Keratinocyte (primary cell): Measurements from ENCODE around the gene UBAP1.

ENCODE experiments used
- EZH2 ChIP-seq: IDR thresholded peaks from one replicate; pipeline ENCODE4 v1.6.1; 2012; ENCODE audit warnings: inconsistent platforms, mild to moderate bottlenecking, low read length, moderate library complexity
- TF ChIP-seq, protein P1 (sequence below), 3 experiments: IDR thresholded peaks in 1 of 3; conservative IDR thresholded peaks in 1 of 3; optimal IDR thresholded peaks in 1 of 3; 2 replicates in 2 of 3; 3 replicates in 1 of 3; pipeline versions ENCODE3 to v1.5.1; 2011; ENCODE audit warnings: low read length in 3 of 3, mild to moderate bottlenecking in 3 of 3, moderate library complexity in 2 of 3, control low read depth in 1 of 3, inconsistent platforms in 1 of 3; ENCODE audit not compliant: insufficient read depth in 2 of 3; ENCODE audit errors: extremely low read depth in 1 of 3

GRCh38 chr9:34145165-34145564 is 33.7 kb upstream of the UBAP1 start:
- TF ChIP-seq, protein P1, sequence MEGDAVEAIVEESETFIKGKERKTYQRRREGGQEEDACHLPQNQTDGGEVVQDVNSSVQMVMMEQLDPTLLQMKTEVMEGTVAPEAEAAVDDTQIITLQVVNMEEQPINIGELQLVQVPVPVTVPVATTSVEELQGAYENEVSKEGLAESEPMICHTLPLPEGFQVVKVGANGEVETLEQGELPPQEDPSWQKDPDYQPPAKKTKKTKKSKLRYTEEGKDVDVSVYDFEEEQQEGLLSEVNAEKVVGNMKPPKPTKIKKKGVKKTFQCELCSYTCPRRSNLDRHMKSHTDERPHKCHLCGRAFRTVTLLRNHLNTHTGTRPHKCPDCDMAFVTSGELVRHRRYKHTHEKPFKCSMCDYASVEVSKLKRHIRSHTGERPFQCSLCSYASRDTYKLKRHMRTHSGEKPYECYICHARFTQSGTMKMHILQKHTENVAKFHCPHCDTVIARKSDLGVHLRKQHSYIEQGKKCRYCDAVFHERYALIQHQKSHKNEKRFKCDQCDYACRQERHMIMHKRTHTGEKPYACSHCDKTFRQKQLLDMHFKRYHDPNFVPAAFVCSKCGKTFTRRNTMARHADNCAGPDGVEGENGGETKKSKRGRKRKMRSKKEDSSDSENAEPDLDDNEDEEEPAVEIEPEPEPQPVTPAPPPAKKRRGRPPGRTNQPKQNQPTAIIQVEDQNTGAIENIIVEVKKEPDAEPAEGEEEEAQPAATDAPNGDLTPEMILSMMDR (optimal IDR thresholded peaks at IDR 0.05 in 1 of 3, IDR thresholded peaks at IDR 0.05 in 1 of 3, conservative IDR thresholded peaks at IDR 0.05 in 1 of 3; ENCODE audit: extremely low read depth in 1 of 3, insufficient read depth in 2 of 3, low read length in 3 of 3), result no peak
- TF ChIP-seq EZH2, result no peak
